ENCODE data around the gene SUPT3H. TPM values are rescaled to one million over a fixed set of nuclear protein-coding genes. Genes with fewer than 3 reads are reported as not detected.

SUPT3H gene
- total and polyA plus RNA-seq, 2 donors, result 5.5 to 11.9 TPM

GRCh38 chr6:44976677-44977641 lies 400.8 kb downstream of the SUPT3H start:
- peak; percentile 6 to 80 (median 49) for DNase-seq (ENCODE audit: low read depth in 6 of 9, low spot score in 9 of 9)

GRCh38 chr6:44974511-44974910 lies 403.2 kb downstream of the SUPT3H start:
- no peak overlapping the region for H3K27ac ChIP-seq (ENCODE audit: low read depth in 1 of 2, low read length in 1 of 2)
- no peak for DNase-seq (ENCODE audit: low read depth in 6 of 9, low spot score in 9 of 9)
- H3K36me3 ChIP-seq (ENCODE audit: control insufficient read depth in 2 of 2, insufficient read depth in 2 of 2, low read length in 1 of 2), result no peaks in the 10 kb centered on the region
- 46% methylated on average over 2 of the region's 2 CpGs for WGBS
- no peak overlapping the region for H3K4me3 ChIP-seq (ENCODE audit: low read length in 2 of 2)
- H3K9me3 ChIP-seq (ENCODE audit: control insufficient read depth in 2 of 2, insufficient read depth in 1 of 2, low read length in 1 of 2), result peaks cover 0 to 9% of the 10 kb centered on the region in 2 donors
- no peaks in the 10 kb centered on the region for H3K27me3 ChIP-seq (ENCODE audit: control insufficient read depth in 2 of 2, insufficient read depth in 1 of 2, low read length in 1 of 2)
- H3K4me1 ChIP-seq (ENCODE audit: control insufficient read depth in 2 of 2, insufficient read depth in 2 of 2, low read length in 2 of 2), result peaks cover 2 to 6% of the 10 kb centered on the region in 2 donors

More at GRCh38 chr6:44976677-44977641, 400.8 kb downstream of the SUPT3H start:
- Histone ChIP-seq H3K4me1 (ENCODE audit: control insufficient read depth in 2 of 2, insufficient read depth in 2 of 2, low read length in 2 of 2) (peaks cover 2 to 6% of the 10 kb centered on the region in 2 donors), H3K36me3 (ENCODE audit: control insufficient read depth in 2 of 2, insufficient read depth in 2 of 2, low read length in 1 of 2) (no peaks in the 10 kb centered on the region), H3K4me3 (ENCODE audit: low read length in 2 of 2) (no peak overlapping the region), H3K27ac (ENCODE audit: low read depth in 1 of 2, low read length in 1 of 2) (peak overlapping the region in 1 of 2 donors; percentile 8), H3K27me3 (ENCODE audit: control insufficient read depth in 2 of 2, insufficient read depth in 1 of 2, low read length in 1 of 2) (no peaks in the 10 kb centered on the region), H3K9me3 (ENCODE audit: control insufficient read depth in 2 of 2, insufficient read depth in 1 of 2, low read length in 1 of 2) (peaks cover 0 to 9% of the 10 kb centered on the region in 2 donors)

- no peaks in the 10 kb centered on the region for H3K27me3 ChIP-seq (ENCODE audit: control insufficient read depth in 2 of 2, insufficient read depth in 1 of 2, low read length in 1 of 2)
- no peaks in the 10 kb centered on the region for H3K36me3 ChIP-seq (ENCODE audit: control insufficient read depth in 2 of 2, insufficient read depth in 2 of 2, low read length in 1 of 2)
- peaks cover 2 to 6% of the 10 kb centered on the region in 2 donors for H3K4me1 ChIP-seq (ENCODE audit: control insufficient read depth in 2 of 2, insufficient read depth in 2 of 2, low read length in 2 of 2)
- no peak overlapping the region for H3K27ac ChIP-seq (ENCODE audit: low read depth in 1 of 2, low read length in 1 of 2)
- 97% methylated on average over 3 of the region's 3 CpGs for WGBS
- DNase-seq (ENCODE audit: low read depth in 6 of 9, low spot score in 9 of 9), result no peak
- H3K4me3 ChIP-seq (ENCODE audit: low read length in 2 of 2), result no peak overlapping the region
- H3K9me3 ChIP-seq (ENCODE audit: control insufficient read depth in 2 of 2, insufficient read depth in 1 of 2, low read length in 1 of 2), result peaks cover 0 to 9% of the 10 kb centered on the region in 2 donors
Measured at GRCh38 chr6:44972709-44973108, 405.0 kb downstream of the SUPT3H start.

- Histone ChIP-seq H3K27me3 (ENCODE audit: control insufficient read depth in 2 of 2, insufficient read depth in 1 of 2, low read length in 1 of 2) (no peaks in the 10 kb centered on the region), H3K27ac (ENCODE audit: low read depth in 1 of 2, low read length in 1 of 2) (no peak overlapping the region), H3K4me1 (ENCODE audit: control insufficient read depth in 2 of 2, insufficient read depth in 2 of 2, low read length in 2 of 2) (no peaks in the 10 kb centered on the region), H3K9me3 (ENCODE audit: control insufficient read depth in 2 of 2, insufficient read depth in 1 of 2, low read length in 1 of 2) (peaks cover 0 to 9% of the 10 kb centered on the region in 2 donors), H3K4me3 (ENCODE audit: low read length in 2 of 2) (no peak overlapping the region), H3K36me3 (ENCODE audit: control insufficient read depth in 2 of 2, insufficient read depth in 2 of 2, low read length in 1 of 2) (no peaks in the 10 kb centered on the region)
- no peak for DNase-seq (ENCODE audit: low read depth in 6 of 9, low spot score in 9 of 9)
- 87% methylated on average over 4 of the region's 4 CpGs for WGBS
Measured at GRCh38 chr6:44969446-44970185, 408.1 kb downstream of the SUPT3H start.

DNA sequence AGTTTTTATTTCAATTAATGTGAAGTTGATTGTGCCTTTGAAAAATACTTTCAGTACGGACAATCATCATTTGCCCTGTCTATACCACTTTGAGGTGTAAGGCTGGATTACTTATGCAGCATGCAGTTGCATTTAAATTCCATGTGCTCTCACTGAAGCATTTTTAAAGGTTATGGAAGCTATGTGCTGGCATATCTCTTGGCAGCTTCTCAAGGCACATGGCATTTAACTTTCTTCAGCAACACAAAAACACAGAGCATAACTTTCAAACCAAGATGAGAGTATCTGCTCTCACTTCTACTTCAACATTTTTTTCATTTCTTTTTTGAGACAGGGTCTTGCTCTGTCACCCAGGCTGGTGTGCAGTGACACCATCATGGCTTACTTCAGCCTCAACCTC lies 410.3 kb downstream of the SUPT3H start:
- Histone ChIP-seq H3K9me3 (ENCODE audit: control insufficient read depth in 2 of 2, insufficient read depth in 1 of 2, low read length in 1 of 2) (peaks cover 0 to 5% of the 10 kb centered on the region in 2 donors), H3K4me1 (ENCODE audit: control insufficient read depth in 2 of 2, insufficient read depth in 2 of 2, low read length in 2 of 2) (no peaks in the 10 kb centered on the region), H3K27ac (ENCODE audit: low read depth in 1 of 2, low read length in 1 of 2) (no peak overlapping the region), H3K4me3 (ENCODE audit: low read length in 2 of 2) (no peak overlapping the region), H3K36me3 (ENCODE audit: control insufficient read depth in 2 of 2, insufficient read depth in 2 of 2, low read length in 1 of 2) (no peaks in the 10 kb centered on the region), H3K27me3 (ENCODE audit: control insufficient read depth in 2 of 2, insufficient read depth in 1 of 2, low read length in 1 of 2) (no peaks in the 10 kb centered on the region)
- DNase-seq (ENCODE audit: low read depth in 6 of 9, low spot score in 9 of 9), result no peak
- WGBS, result 100% methylated on average over 1 of the region's 1 CpG

DNA sequence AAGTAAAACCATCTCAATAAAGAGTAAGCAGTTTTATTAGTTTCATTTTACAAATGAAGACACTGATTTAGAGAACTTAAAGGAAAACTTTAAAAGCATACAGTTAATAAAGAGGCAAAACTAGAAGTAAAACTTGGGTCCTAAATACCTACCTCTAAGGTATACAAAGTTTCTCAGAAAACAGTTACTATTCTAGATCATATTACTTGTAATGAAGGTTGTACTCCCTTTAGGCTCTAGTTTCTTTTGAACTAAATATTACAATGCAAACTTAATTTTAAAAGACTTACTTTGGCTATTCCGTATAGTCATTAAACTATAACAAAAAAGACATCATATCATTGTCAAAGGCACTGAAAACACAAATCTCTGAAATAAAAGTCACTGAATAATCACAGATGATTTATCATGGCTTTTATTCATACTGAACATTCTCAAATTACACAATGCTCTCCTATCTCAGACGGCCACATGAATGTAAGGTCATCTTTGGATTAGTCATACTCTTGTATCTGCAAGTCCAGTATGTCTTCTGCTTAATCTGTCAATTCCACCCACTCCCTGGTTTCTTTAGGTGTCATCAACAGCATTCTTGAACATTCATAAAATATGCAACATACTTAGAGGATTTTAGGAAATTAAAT lies 411.2 kb downstream of the SUPT3H start:
- no peaks in the 10 kb centered on the region for H3K27me3 ChIP-seq (ENCODE audit: control insufficient read depth in 2 of 2, insufficient read depth in 1 of 2, low read length in 1 of 2)
- H3K4me1 ChIP-seq (ENCODE audit: control insufficient read depth in 2 of 2, insufficient read depth in 2 of 2, low read length in 2 of 2), result no peaks in the 10 kb centered on the region
- DNase-seq (ENCODE audit: low read depth in 6 of 9, low spot score in 9 of 9), result no peak
- no peaks in the 10 kb centered on the region for H3K9me3 ChIP-seq (ENCODE audit: control insufficient read depth in 2 of 2, insufficient read depth in 1 of 2, low read length in 1 of 2)
- WGBS, result 92% methylated on average over 2 of the region's 2 CpGs
- H3K36me3 ChIP-seq (ENCODE audit: control insufficient read depth in 2 of 2, insufficient read depth in 2 of 2, low read length in 1 of 2), result no peaks in the 10 kb centered on the region
- no peak overlapping the region for H3K27ac ChIP-seq (ENCODE audit: low read depth in 1 of 2, low read length in 1 of 2)
- H3K4me3 ChIP-seq (ENCODE audit: low read length in 2 of 2), result no peak overlapping the region

GRCh38 chr6:44965708-44966107 lies 412.0 kb downstream of the SUPT3H start:
- Histone ChIP-seq H3K4me1 (ENCODE audit: control insufficient read depth in 2 of 2, insufficient read depth in 2 of 2, low read length in 2 of 2) (no peaks in the 10 kb centered on the region), H3K36me3 (ENCODE audit: control insufficient read depth in 2 of 2, insufficient read depth in 2 of 2, low read length in 1 of 2) (no peaks in the 10 kb centered on the region), H3K4me3 (ENCODE audit: low read length in 2 of 2) (no peak overlapping the region), H3K27me3 (ENCODE audit: control insufficient read depth in 2 of 2, insufficient read depth in 1 of 2, low read length in 1 of 2) (no peaks in the 10 kb centered on the region), H3K9me3 (ENCODE audit: control insufficient read depth in 2 of 2, insufficient read depth in 1 of 2, low read length in 1 of 2) (no peaks in the 10 kb centered on the region), H3K27ac (ENCODE audit: low read depth in 1 of 2, low read length in 1 of 2) (no peak overlapping the region)
- 98% methylated on average over 4 of the region's 4 CpGs for WGBS
- no peak for DNase-seq (ENCODE audit: low read depth in 6 of 9, low spot score in 9 of 9)

DNA sequence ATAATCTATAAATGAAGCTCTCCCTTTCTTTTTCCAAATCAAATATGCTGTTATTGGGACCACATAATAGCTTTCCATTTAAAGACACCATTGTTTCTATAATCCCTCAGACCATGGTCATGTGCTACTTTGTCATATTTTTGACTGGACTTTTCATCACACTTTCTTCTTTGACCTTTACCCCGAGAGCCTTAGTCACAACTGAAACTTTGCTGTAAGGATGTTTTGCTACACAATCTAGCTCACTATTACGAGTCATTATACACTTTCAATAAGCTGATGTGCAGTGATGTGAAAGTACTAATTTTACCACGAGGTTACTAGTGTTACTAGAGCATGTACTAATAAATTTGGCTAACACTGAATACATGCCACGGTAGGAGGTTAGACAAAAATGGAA lies 416.8 kb downstream of the SUPT3H start:
- no peaks in the 10 kb centered on the region for H3K9me3 ChIP-seq (ENCODE audit: control insufficient read depth in 2 of 2, insufficient read depth in 1 of 2, low read length in 1 of 2)
- H3K27ac ChIP-seq (ENCODE audit: low read depth in 1 of 2, low read length in 1 of 2), result no peak overlapping the region

More for the DNA sequence above, 416.8 kb downstream of the SUPT3H start:
- Histone ChIP-seq H3K27me3 (ENCODE audit: control insufficient read depth in 2 of 2, insufficient read depth in 1 of 2, low read length in 1 of 2) (no peaks in the 10 kb centered on the region), H3K36me3 (ENCODE audit: control insufficient read depth in 2 of 2, insufficient read depth in 2 of 2, low read length in 1 of 2) (no peaks in the 10 kb centered on the region), H3K4me3 (ENCODE audit: low read length in 2 of 2) (no peak overlapping the region), H3K4me1 (ENCODE audit: control insufficient read depth in 2 of 2, insufficient read depth in 2 of 2, low read length in 2 of 2) (no peaks in the 10 kb centered on the region)
- no peak for DNase-seq (ENCODE audit: low read depth in 6 of 9, low spot score in 9 of 9)
- WGBS, result 93% methylated on average over 4 of the region's 4 CpGs
